Fibroblast of villous mesenchyme (primary cell): Measurements from ENCODE around the gene UPK2. TPM values are rescaled to one million over a fixed set of nuclear protein-coding genes. Genes with fewer than 3 reads are reported as not detected.
"Not testable (repeated sequence)": the region's sequence is repeated elsewhere in the genome, so short reads cannot be mapped to it uniquely, and the experiment has no call there.

ENCODE experiments used
- DNase-seq: peaks from one replicate; pipeline ENCODE4 v3.0.0-alpha.2; 2010; ENCODE audit warnings: low read depth
- H3K4me3 ChIP-seq: 2 replicates; pipeline ENCODE4 v1.5.1; 2011; ENCODE audit warnings: low read depth, mild to moderate bottlenecking, low read length
- total RNA-seq: library from RNA; depleted of rRNA; stranded (reverse); fragments of >200 nt; gene quantifications from 2 replicates; pipeline ENCODE4 v1.2.3, GENCODE V29; 2012
- TF ChIP-seq, protein P1 (sequence below): IDR thresholded peaks from 2 replicates; pipeline ENCODE4 v1.5.1; 2012; ENCODE audit warnings: low read depth, mild to moderate bottlenecking, low read length; ENCODE audit not compliant: insufficient read depth

UPK2 gene
- total RNA-seq, 1 donor = not detected

DNA sequence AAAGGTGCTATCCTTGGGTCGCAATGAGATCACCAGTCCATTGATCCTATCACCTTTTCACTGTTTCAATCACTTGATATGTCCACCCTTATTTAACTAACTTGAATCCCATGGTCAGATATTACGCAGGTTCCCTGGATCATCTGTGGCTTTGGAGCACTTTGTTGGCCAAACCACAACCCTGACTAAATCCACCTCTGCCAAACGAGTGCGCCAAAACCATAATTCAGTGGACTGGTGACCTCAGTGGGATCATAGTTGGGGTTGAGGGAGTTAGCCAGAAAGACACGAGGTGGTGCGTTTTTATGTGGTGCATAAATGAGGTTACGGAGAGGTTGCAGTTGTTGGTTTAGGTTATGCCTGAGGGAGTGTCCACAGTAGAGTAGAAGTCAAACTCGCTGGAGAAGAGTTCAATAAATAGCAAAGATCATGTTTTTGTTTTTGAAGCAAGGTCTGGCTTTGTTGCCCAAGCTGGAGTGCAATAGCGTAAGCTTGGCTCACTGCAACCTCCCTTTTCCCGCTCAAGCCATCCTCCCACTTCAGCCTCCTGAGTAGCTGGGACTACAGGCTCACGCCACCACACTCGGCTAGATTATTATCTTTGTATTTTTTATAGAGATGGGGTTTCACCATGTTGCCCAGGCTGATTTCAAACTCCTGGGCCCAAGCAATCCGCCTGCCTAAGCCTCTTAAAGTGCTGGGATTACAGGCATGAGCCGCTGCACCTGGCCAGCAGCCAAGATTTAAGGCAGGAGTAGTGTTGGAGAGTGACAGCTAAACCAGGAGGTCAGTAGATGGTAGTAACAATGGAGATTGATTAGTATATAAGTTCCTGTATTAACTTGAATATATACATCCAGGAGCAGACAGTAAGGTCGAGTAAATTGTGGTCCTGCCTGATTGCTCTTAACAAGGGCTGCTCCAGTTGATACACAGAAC is 19.9 kb downstream of the UPK2 start:
- TF ChIP-seq, protein P1, sequence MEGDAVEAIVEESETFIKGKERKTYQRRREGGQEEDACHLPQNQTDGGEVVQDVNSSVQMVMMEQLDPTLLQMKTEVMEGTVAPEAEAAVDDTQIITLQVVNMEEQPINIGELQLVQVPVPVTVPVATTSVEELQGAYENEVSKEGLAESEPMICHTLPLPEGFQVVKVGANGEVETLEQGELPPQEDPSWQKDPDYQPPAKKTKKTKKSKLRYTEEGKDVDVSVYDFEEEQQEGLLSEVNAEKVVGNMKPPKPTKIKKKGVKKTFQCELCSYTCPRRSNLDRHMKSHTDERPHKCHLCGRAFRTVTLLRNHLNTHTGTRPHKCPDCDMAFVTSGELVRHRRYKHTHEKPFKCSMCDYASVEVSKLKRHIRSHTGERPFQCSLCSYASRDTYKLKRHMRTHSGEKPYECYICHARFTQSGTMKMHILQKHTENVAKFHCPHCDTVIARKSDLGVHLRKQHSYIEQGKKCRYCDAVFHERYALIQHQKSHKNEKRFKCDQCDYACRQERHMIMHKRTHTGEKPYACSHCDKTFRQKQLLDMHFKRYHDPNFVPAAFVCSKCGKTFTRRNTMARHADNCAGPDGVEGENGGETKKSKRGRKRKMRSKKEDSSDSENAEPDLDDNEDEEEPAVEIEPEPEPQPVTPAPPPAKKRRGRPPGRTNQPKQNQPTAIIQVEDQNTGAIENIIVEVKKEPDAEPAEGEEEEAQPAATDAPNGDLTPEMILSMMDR = no peak
- no peak for DNase-seq
- H3K4me3 ChIP-seq = no peak overlapping the region

DNA sequence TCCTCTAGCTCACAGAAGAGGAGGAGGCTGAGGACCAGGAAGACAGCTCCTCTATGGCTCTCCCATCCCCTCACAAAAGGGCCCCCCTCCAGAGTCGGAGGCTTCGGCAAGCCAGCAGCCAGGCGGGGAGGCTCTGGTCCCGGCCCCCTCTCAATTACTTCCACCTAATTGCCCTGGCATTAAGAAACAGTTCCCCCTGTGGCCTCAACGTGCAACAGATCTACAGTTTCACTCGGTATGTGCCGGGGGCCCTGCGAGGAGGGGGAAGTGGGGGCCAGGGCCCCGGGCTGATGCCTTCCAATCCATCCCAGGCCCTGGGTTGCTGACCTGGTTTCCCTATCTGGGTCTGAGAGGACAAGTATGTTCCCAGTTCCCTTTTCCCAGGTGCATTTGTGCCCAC is 23.3 kb downstream of the UPK2 start:
- TF ChIP-seq, protein P1 = no peak
- no peak for DNase-seq
- H3K4me3 ChIP-seq = no peak overlapping the region

DNA sequence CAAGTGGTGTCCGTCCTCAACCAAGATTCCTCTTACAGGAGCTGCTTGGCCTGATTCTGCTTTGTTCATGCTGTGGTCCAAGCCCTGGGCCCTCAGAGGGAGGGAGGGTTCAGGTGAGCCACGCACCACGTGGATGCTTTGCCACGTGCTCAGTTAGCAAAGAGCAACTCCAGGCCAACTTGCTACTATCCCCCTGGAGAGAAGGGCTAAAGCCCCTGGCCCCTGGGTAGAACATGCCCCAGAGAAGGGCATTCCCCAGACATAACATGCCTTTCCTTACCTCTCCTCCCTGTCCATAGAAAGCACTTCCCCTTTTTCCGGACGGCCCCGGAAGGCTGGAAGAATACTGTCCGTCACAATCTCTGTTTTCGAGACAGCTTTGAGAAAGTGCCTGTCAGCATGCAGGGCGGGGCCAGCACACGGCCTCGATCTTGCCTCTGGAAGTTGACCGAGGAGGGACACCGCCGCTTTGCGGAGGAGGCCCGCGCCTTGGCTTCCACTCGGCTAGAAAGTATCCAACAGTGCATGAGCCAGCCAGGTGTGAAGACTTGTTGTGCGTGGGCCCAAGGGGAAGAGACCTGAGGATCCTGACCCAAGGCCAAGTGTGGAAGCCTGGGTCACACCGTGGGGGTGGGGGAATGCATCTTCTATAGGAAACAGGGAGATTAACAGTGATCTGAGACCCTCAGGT is 24.2 kb downstream of the UPK2 start:
- no peak for DNase-seq

DNA sequence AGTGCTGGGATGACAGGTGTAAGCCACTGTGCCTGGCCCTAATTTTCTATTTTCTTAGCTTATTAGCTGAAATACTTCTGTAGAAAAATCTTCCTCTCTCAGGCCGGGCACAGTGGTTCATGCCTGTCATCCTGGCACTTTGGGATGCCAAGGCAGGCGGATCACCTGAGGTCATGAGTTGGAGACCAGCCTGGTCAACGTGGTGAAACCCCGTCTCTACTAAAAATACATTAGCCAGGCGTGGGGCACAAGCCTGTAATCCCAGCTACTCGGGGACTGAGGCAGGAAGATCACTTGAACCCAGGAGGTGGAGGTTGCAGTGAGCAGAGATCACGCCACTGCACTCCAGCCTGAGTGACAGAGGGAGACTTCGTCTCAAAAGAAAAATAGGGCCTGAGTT is 28.2 kb downstream of the UPK2 start:
- DNase-seq, H3K4me3 ChIP-seq: not testable (repeated sequence)

More for the DNA sequence above, 24.2 kb downstream of the UPK2 start:
- TF ChIP-seq, protein P1 = no peak
- no peak overlapping the region for H3K4me3 ChIP-seq

DNA sequence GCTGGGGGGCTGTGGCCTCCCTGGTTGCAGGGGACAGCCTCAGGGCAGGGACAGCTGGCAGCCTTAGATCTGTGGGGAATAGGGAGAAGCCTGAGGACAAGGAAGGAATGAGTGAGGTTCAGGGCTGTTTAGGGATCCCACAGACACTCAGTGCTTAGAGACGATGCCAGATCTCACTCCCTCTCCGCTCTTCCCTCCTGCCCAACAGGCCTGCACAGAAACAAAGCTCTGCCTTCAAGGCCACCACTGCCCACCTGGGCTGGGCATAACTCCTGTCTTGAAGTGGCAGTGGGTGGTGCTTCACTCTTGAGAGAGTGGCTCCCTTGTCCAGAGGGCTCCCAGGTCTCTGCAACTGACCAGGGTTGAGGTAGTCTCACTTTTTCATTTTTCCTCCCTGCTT is 28.7 kb downstream of the UPK2 start:
- H3K4me3 ChIP-seq = no peak overlapping the region
- no peak for DNase-seq
- TF ChIP-seq, protein P1 = no peak

DNA sequence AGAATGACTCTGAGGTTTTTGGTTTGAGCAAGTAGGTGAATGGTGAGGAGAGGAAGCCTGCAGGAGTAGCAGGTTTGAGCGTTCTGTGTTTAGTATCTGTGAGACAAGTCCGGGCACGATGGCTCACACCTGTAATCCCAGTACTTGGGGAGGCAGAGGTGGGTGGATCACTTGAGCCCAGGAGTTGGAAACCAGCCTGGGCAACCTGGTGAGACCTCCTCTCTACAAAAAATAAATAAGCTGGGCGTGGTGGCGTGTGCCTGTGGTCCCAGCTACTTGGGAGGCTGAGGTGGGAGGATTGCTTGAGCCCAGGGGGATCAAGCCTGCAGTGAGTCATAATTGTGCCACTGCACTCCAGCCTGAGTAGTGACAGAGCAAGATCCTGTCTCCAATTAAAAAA is 32.2 kb downstream of the UPK2 start:
- TF ChIP-seq, protein P1 = no peak

DNA sequence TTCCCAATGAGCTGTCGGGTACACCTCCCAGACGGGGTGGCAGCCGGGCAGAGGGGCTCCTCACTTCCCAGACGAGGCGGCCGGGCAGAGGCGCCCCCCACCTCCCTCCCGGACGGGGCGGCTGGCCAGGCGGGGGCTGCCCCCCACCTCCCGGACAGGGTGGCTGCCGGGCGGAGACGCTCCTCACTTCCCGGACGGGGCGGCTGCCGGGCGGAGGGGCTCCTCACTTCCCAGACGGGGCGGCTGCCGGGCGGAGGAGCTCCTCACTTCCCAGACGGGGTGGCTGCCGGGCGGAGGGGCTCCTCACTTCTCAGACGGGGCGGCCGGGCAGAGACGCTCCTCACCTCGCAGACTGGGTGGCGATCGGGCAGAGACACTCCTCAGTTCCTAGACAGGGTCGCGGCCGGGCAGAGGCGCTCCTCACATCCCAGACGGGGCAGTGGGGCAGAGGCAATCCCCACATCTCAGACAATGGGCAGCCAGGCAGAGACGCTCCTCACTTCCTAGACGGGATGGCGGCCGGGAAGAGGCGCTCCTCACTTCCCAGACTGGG is 35.5 kb downstream of the UPK2 start:
- not testable (repeated sequence) for DNase-seq, H3K4me3 ChIP-seq

More for the DNA sequence above, 32.2 kb downstream of the UPK2 start:
- H3K4me3 ChIP-seq = no peak overlapping the region
- no peak for DNase-seq
